B cell (primary cell): ENCODE results near the gene PI4K2B. TPM values are rescaled to one million over a fixed set of nuclear protein-coding genes. Genes with fewer than 3 reads are reported as not detected.

ENCODE experiments used
- ATAC-seq: fragments of 200-7000 bp; cut with Tn5 transposase; one replicate; pipeline ENCODE4 v1.10.0; 2021; ENCODE audit warnings: low read depth, mild to moderate bottlenecking, moderate number of reproducible peaks, moderate library complexity
- CTCF ChIA-PET: fragments of 350-600 bp; sonication (Branson Sonifier 250); formaldehyde crosslinking; loops from one replicate; lab custom pipeline; 2021; ENCODE audit warnings: antibody characterized with exemption, inconsistent platforms; lab: Charles Lee
- POLR2A ChIA-PET: fragments of 350-600 bp; sonication (Branson Sonifier 250); formaldehyde crosslinking; loops from one replicate; lab custom pipeline; 2021; ENCODE audit warnings: antibody characterized with exemption; lab: Charles Lee
- DNase-seq: peaks from one replicate; pipeline ENCODE4 v3.0.0; 2013
- H2AFZ ChIP-seq: 2 replicates; pipeline ENCODE4 v1.6.1; 2012; ENCODE audit warnings: mild to moderate bottlenecking, low read depth, low read length; ENCODE audit not compliant: insufficient read depth, poor library complexity, severe bottlenecking
- H3K27ac ChIP-seq, 2 donors: 1 replicate in 1 of 2; 2 replicates in 1 of 2; pipeline ENCODE4 v1.5.1; 2012 to 2013; ENCODE audit warnings: low read length in 2 of 2, mild to moderate bottlenecking in 2 of 2, moderate library complexity in 1 of 2
- H3K27me3 ChIP-seq, 4 experiments: fragments of 200-600 bp in 1 of 4; sonication (generic) in 1 of 4; replicated peaks in 1 of 4; 1 replicate in 2 of 4; 2 replicates in 2 of 4; pipeline versions ENCODE4 v1.6.1 to v1.7.0; 2013 to 2016; ENCODE audit warnings: low read length in 3 of 4, mild to moderate bottlenecking in 2 of 4, mixed read lengths in 1 of 4, moderate library complexity in 1 of 4; ENCODE audit not compliant: insufficient read depth in 4 of 4, control insufficient read depth in 3 of 4; ENCODE audit errors: control extremely low read depth in 1 of 4
- H3K36me3 ChIP-seq, 2 experiments: replicated peaks in 1 of 2; 1 replicate in 1 of 2; 2 replicates in 1 of 2; pipeline versions ENCODE4 v1.6.1 to v1.7.1; 2013; ENCODE audit warnings: low read length in 1 of 2; ENCODE audit not compliant: insufficient read depth in 2 of 2, control insufficient read depth in 1 of 2; ENCODE audit errors: control extremely low read depth in 1 of 2, extremely low read depth in 1 of 2
- H3K4me1 ChIP-seq, 2 donors: fragments of 200-600 bp in 1 of 2; sonication (generic) in 1 of 2; 1 replicate in 1 of 2; 2 replicates in 1 of 2; pipeline versions ENCODE4 v1.5.1 to v1.6.1; 2013 to 2017; ENCODE audit warnings: low read length in 2 of 2; ENCODE audit not compliant: control insufficient read depth in 2 of 2, insufficient read depth in 2 of 2
- H3K4me2 ChIP-seq: replicated peaks from 2 replicates; pipeline ENCODE3; 2012; ENCODE audit warnings: mild to moderate bottlenecking, low read depth, low read length; ENCODE audit not compliant: poor library complexity, severe bottlenecking
- H3K4me3 ChIP-seq, 5 experiments: fragments of 200-600 bp in 1 of 5; sonication (generic) in 1 of 5; 1 replicate in 3 of 5; 2 replicates in 2 of 5; pipeline versions ENCODE4 v1.5.1 to v1.7.0; 2011 to 2016; ENCODE audit warnings: low read length in 4 of 5, mild to moderate bottlenecking in 4 of 5, low read depth in 2 of 5, control low read depth in 1 of 5, moderate library complexity in 1 of 5; ENCODE audit not compliant: insufficient read depth in 1 of 5; ENCODE audit errors: control extremely low read depth in 1 of 5, extremely low read depth in 1 of 5
- H3K79me2 ChIP-seq: fragments of 200-600 bp; sonication (generic); one replicate; pipeline ENCODE4 v1.6.0; 2016; ENCODE audit warnings: low read length; ENCODE audit not compliant: control insufficient read depth, insufficient read depth
- H3K9ac ChIP-seq: fragments of 200-600 bp; sonication (generic); 2 replicates; pipeline ENCODE4 v1.6.1; 2017; ENCODE audit warnings: mild to moderate bottlenecking, low read length, moderate library complexity
- H3K9me3 ChIP-seq, 3 donors: one replicate each; pipeline versions ENCODE4 v1.6.1 to v1.7.1; 2013; ENCODE audit warnings: low read length in 2 of 3; ENCODE audit not compliant: control insufficient read depth in 2 of 3, insufficient read depth in 1 of 3; ENCODE audit errors: control extremely low read depth in 1 of 3
- H4K20me1 ChIP-seq: 2 replicates; pipeline ENCODE4 v1.6.0; 2012; ENCODE audit warnings: mild to moderate bottlenecking, low read length; ENCODE audit not compliant: insufficient read depth, control insufficient read depth, poor library complexity, severe bottlenecking
- H3K27ac Mint-ChIP-seq: one replicate; pipeline ENCODE4 v1.8.0; 2021; ENCODE audit warnings: mixed read lengths
- H3K27me3 Mint-ChIP-seq: one replicate; pipeline ENCODE4 v1.8.0; 2021; ENCODE audit warnings: mixed read lengths
- H3K4me1 Mint-ChIP-seq: one replicate; pipeline ENCODE4 v1.8.0; 2021; ENCODE audit warnings: mixed read lengths
- H3K4me3 Mint-ChIP-seq: one replicate; pipeline ENCODE4 v1.8.0; 2021; ENCODE audit warnings: mixed read lengths
- H3K9me3 Mint-ChIP-seq: one replicate; pipeline ENCODE4 v1.8.0; 2022; ENCODE audit warnings: mixed read lengths; ENCODE audit not compliant: insufficient read depth
- CTCF ChIP-seq: fragments of 200-600 bp; IDR thresholded peaks from one replicate; pipeline ENCODE4 v1.8.0; 2022; ENCODE audit warnings: antibody characterized with exemption, mild to moderate bottlenecking
- EZH2 ChIP-seq: IDR thresholded peaks from 2 replicates; pipeline ENCODE4 v1.6.1; 2012; ENCODE audit warnings: borderline replicate concordance, low read depth, mild to moderate bottlenecking, moderate library complexity, low read length; ENCODE audit not compliant: insufficient read depth, poor library complexity, severe bottlenecking
- WGBS: methylation state at CpG from one replicate; pipeline ENCODE4 v1.1.5; 2013; ENCODE audit warnings: missing lambda C conversion rate; ENCODE audit not compliant: insufficient coverage; 5-methylcytosine and 5-hydroxymethylcytosine counted together
- intact Hi-C: fragments of 100-400 bp; cut with micrococcal nuclease; formaldehyde crosslinking; loops from one replicate; pipeline ENCODE4 v1.10.0; 2022
- polyA plus RNA-seq: library from polyadenylated mRNA; depleted of rRNA; stranded (reverse); fragments of >200 nt; gene quantifications from 2 replicates; pipeline ENCODE4 v1.2.3, GENCODE V29; 2012
- total RNA-seq, 2 donors: library from RNA; stranded (reverse); fragments of 120-200 nt in 1 of 2; gene quantifications; 1 replicate in 1 of 2; 2 replicates in 1 of 2; pipeline versions ENCODE4 v1.2.3 to v1.2.4, GENCODE V29; 2013 to 2022

The PI4K2B gene
- total and polyA plus RNA-seq, 2 donors (not counting 1 experiment from before 2014, with no cell fraction given) = 3.8 to 13.7 TPM

- ATAC-seq (no peak), DNase-seq (no peak)
- H2AFZ ChIP-seq = peak overlapping the region; percentile 79
- peak overlapping the region in 2 of 5 experiments; percentile 28 to 53 for H3K4me3 ChIP-seq
- peaks cover 0 to 9% (median 0%) of the 10 kb centered on the region in 4 experiments for H3K27me3 ChIP-seq
- Mint-ChIP-seq H3K27ac (peak overlapping the region; percentile 87), H3K27me3 (no peaks in the 10 kb centered on the region), H3K4me1 (peaks cover 45% of the 10 kb centered on the region), H3K9me3 (no peaks in the 10 kb centered on the region), H3K4me3 (peak overlapping the region; percentile 71)
- ChIA-PET CTCF (interaction anchor here (0.9 to 1.1 kb wide), 2 partner anchors 10 to 20 kb away, joined by 3 to 4 read pairs; no protein-coding TSS in a partner anchor), POLR2A (interaction anchor here (0.8 kb wide), 1 partner anchor 75 kb away, joined by 7 read pairs; no protein-coding TSS in a partner anchor)
- intact Hi-C loops = loop anchor here (5.0 to 10.0 kb wide), 3 partner anchors 604 to 1272 kb away; partner anchors contain the start of genes RBPJ, SMIM20 and TBC1D19
- peaks cover 24% of the 10 kb centered on the region for H3K79me2 ChIP-seq
- H3K4me2 ChIP-seq = peak overlapping the region; percentile 57
- H3K36me3 ChIP-seq = peaks cover 0 to under 1% of the 10 kb centered on the region in 2 experiments
- no peaks in the 10 kb centered on the region for H4K20me1 ChIP-seq
- H3K9ac ChIP-seq = peak overlapping the region; percentile 40
- TF ChIP-seq EZH2 = no peak
- TF ChIP-seq CTCF = no peak
- peaks cover 27 to 29% of the 10 kb centered on the region in 2 donors for H3K4me1 ChIP-seq
- peak overlapping the region; percentile 49 to 73 for H3K27ac ChIP-seq
- H3K9me3 ChIP-seq = no peaks in the 10 kb centered on the region
- WGBS = no CpG with 5 or more reads among the region's 1 CpG
Measured at GRCh38 chr4:25310803-25311166, 77.0 kb downstream of the PI4K2B start.
